GM23248 (cell line): ENCODE measurements around the gene SRSF12.

Experiments used
- EZH2 ChIP-seq: fragments of 200-600 bp; sonication (generic); IDR thresholded peaks from 2 replicates; pipeline ENCODE4 v1.6.1; 2018; ENCODE audit warnings: antibody characterized with exemption, mild to moderate bottlenecking; ENCODE audit not compliant: insufficient read depth, poor library complexity, severe bottlenecking
- EZH2phosphoT487 ChIP-seq: fragments of 200-600 bp; sonication (generic); IDR thresholded peaks from 2 replicates; pipeline ENCODE4 v1.6.1; 2018; ENCODE audit warnings: antibody characterized with exemption, moderate library complexity, mild to moderate bottlenecking, low read depth; ENCODE audit not compliant: insufficient read depth

DNA sequence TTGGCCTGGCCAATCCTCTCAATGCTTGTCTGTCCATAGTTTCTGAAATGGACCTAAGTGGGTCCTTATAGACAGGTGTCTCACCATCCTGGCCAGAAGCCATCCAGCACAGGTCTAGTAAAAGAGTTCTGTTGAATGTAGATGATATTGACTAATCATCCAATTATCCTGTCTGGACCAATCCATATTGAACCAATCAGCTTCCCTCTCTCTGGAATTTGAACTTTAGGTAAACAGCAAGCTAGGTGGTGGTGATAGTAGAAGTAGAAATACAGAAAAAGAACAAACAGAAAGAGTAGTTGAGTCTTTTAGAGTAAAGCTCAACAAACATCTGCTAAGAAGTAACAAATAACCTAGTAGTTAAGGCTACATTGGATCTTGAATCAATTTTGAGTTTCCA is 46.8 kb downstream of the SRSF12 start:
- no peak for TF ChIP-seq EZH2
- no peak for TF ChIP-seq EZH2phosphoT487
